Uterus (tissue), 4 donors: ENCODE measurements around the gene ANKH. TPM values are rescaled to one million over a fixed set of nuclear protein-coding genes. Genes with fewer than 3 reads are reported as not detected.

Experiments
- DNase-seq, 2 donors: peaks; one replicate each; pipeline ENCODE4 v3.0.0-alpha.2; 2019 to 2020
- H3K27ac ChIP-seq, 2 donors: fragments of 200-600 bp; sonication (generic); 1 replicate in 1 of 2; 2 replicates in 1 of 2; pipeline ENCODE4 v1.5.1; 2016 to 2018
- H3K27me3 ChIP-seq, 2 donors: fragments of 200-600 bp; sonication (generic); one replicate each; pipeline ENCODE4 v1.5.1; 2018 to 2019; ENCODE audit warnings: control low read depth in 1 of 2
- H3K36me3 ChIP-seq, 2 donors: fragments of 200-600 bp; sonication (generic); one replicate each; pipeline ENCODE4 v1.5.1; 2019; ENCODE audit warnings: control low read depth in 1 of 2
- H3K4me1 ChIP-seq, 2 donors: fragments of 200-600 bp; sonication (generic); one replicate each; pipeline ENCODE4 v1.5.1; 2018 to 2019; ENCODE audit warnings: control low read depth in 1 of 2
- H3K4me3 ChIP-seq, 2 donors: fragments of 200-600 bp; sonication (generic); 1 replicate in 1 of 2; 2 replicates in 1 of 2; pipeline ENCODE4 v1.5.1; 2018 to 2019; ENCODE audit warnings: mild to moderate bottlenecking in 1 of 2
- H3K9me3 ChIP-seq, 2 donors: fragments of 200-600 bp; sonication (generic); one replicate each; pipeline ENCODE4 v1.5.1; 2019; ENCODE audit warnings: control low read depth in 1 of 2
- POLR2A ChIP-seq, 2 donors: fragments of 450-650 bp; IDR thresholded peaks; one replicate each; pipeline ENCODE4 v1.6.1; 2016; ENCODE audit warnings: antibody characterized with exemption in 2 of 2, mild to moderate bottlenecking in 1 of 2, moderate library complexity in 1 of 2
- intact Hi-C: fragments of 100-400 bp; cut with DNase I; formaldehyde crosslinking; loops from one replicate; pipeline ENCODE4 v1.15.1; 2023; ENCODE audit warnings: low total_unique reads
- total RNA-seq, 4 donors: library from RNA; depleted of rRNA in 3 of 4; stranded (reverse); fragments of >200 nt in 3 of 4; gene quantifications; one replicate each; pipeline versions ENCODE4 v1.1.0 to v1.2.4, GENCODE V29; 2014 to 2023
- TF ChIP-seq, protein P1 (sequence below), 4 experiments: fragments of 200-600 bp in 2 of 4; fragments of 450-650 bp in 2 of 4; sonication (generic) in 2 of 4; IDR thresholded peaks; one replicate each; pipeline ENCODE4 v1.5.1; 2016 to 2019; ENCODE audit warnings: antibody characterized with exemption in 4 of 4, mild to moderate bottlenecking in 2 of 4, moderate library complexity in 1 of 4
- donor health status: DM: yes; HTN: yes; CAD: no.

Gene ANKH
- total RNA-seq, 4 donors from 2014 or later: 2.9 to 47.7 (median 26.9) TPM

GRCh38 chr5:14684757-14685156 lies 186.8 kb downstream of the ANKH start:
- TF ChIP-seq POLR2A (IDR thresholded peaks at IDR 0.05): no peak
- TF ChIP-seq, protein P1, sequence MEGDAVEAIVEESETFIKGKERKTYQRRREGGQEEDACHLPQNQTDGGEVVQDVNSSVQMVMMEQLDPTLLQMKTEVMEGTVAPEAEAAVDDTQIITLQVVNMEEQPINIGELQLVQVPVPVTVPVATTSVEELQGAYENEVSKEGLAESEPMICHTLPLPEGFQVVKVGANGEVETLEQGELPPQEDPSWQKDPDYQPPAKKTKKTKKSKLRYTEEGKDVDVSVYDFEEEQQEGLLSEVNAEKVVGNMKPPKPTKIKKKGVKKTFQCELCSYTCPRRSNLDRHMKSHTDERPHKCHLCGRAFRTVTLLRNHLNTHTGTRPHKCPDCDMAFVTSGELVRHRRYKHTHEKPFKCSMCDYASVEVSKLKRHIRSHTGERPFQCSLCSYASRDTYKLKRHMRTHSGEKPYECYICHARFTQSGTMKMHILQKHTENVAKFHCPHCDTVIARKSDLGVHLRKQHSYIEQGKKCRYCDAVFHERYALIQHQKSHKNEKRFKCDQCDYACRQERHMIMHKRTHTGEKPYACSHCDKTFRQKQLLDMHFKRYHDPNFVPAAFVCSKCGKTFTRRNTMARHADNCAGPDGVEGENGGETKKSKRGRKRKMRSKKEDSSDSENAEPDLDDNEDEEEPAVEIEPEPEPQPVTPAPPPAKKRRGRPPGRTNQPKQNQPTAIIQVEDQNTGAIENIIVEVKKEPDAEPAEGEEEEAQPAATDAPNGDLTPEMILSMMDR (IDR thresholded peaks at IDR 0.05): no peak
- H3K4me1 ChIP-seq: no peaks in the 10 kb centered on the region
- no peaks in the 10 kb centered on the region for H3K27me3 ChIP-seq
- no peak overlapping the region for H3K4me3 ChIP-seq
- intact Hi-C loops: no loop called here
- no peaks in the 10 kb centered on the region for H3K9me3 ChIP-seq
- no peak for DNase-seq
- H3K36me3 ChIP-seq: no peaks in the 10 kb centered on the region
- H3K27ac ChIP-seq: no peak overlapping the region

- Histone ChIP-seq H3K9me3 (no peaks in the 10 kb centered on the region), H3K4me1 (no peaks in the 10 kb centered on the region), H3K27ac (no peak overlapping the region), H3K36me3 (no peaks in the 10 kb centered on the region), H3K4me3 (no peak overlapping the region), H3K27me3 (no peaks in the 10 kb centered on the region)
- intact Hi-C loops: no loop called here
- no peak for DNase-seq
- TF ChIP-seq, protein P1 (IDR thresholded peaks at IDR 0.05): no peak
- TF ChIP-seq POLR2A (IDR thresholded peaks at IDR 0.05): no peak
These were observed 187.6 kb downstream of the ANKH start for GRCh38 chr5:14683906-14684455.

- no peak overlapping the region for H3K27ac ChIP-seq
These were observed 190.3 kb downstream of the ANKH start for GRCh38 chr5:14681236-14681752.

DNA sequence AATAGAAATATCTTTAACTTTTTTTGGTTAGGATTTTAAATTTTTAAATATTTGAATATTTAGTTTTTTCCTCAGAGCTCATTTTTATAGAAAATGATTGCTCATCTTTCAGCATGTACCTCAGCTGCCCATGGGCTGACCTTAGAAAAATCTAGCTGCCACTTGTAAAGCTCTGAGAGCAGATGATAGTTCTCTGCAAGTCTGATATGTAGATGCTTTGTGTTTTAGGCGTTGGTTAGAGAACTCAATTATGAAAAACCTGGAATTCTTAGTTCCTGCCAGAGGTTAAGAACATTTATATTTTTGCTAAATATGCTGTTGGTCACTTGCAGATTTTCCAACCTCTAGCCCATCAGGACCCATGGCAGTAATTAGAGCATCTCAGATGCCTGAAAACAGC lies 192.0 kb downstream of the ANKH start:
- DNase-seq: no peak
- Histone ChIP-seq H3K27ac (no peak overlapping the region), H3K27me3 (no peaks in the 10 kb centered on the region), H3K4me1 (no peaks in the 10 kb centered on the region), H3K9me3 (no peaks in the 10 kb centered on the region), H3K36me3 (no peaks in the 10 kb centered on the region), H3K4me3 (no peak overlapping the region)
- TF ChIP-seq POLR2A (IDR thresholded peaks at IDR 0.05): no peak
- TF ChIP-seq, protein P1 (IDR thresholded peaks at IDR 0.05): no peak
- intact Hi-C loops: no loop called here

More at GRCh38 chr5:14681236-14681752, 190.3 kb downstream of the ANKH start:
- H3K36me3 ChIP-seq: no peaks in the 10 kb centered on the region
- H3K4me3 ChIP-seq: no peak overlapping the region
- intact Hi-C loops: no loop called here
- no peak for DNase-seq
- H3K9me3 ChIP-seq: no peaks in the 10 kb centered on the region
- no peaks in the 10 kb centered on the region for H3K27me3 ChIP-seq
- H3K4me1 ChIP-seq: no peaks in the 10 kb centered on the region
- TF ChIP-seq, protein P1 (IDR thresholded peaks at IDR 0.05): no peak
- no peak for TF ChIP-seq POLR2A (IDR thresholded peaks at IDR 0.05)

DNA sequence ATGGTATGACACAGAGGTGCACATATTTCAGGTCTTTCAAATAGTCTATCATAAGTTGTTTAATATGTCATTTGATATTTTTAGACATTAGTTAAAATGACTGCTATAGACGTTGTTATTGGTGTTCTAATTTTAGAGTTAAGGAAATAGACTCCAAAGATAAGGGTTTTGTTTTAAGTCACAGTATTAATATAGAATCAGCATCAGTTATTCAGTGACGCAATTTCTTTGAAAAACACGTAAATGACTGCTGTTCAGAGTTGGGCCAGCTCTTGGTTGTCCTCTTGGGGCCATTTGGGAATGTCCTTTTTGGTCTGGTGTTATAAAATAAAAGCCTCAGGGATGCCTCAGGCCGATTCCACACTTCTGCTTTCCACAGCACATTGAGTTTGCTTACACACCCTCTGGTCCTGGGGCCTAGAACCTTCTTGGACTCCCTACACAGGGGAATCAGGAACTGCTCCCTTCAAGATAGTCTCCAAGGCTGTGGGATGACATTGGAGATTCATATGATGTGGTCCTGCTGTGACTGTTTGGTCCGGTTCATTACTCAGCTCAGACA lies 192.7 kb downstream of the ANKH start:
- Histone ChIP-seq H3K4me1 (no peaks in the 10 kb centered on the region), H3K36me3 (no peaks in the 10 kb centered on the region)

More for the DNA sequence above, 192.7 kb downstream of the ANKH start:
- intact Hi-C loops: no loop called here
- Histone ChIP-seq H3K4me3 (no peak overlapping the region), H3K27me3 (no peaks in the 10 kb centered on the region), H3K27ac (no peak overlapping the region), H3K9me3 (no peaks in the 10 kb centered on the region)
- DNase-seq: no peak
- TF ChIP-seq, protein P1 (IDR thresholded peaks at IDR 0.05): no peak
- no peak for TF ChIP-seq POLR2A (IDR thresholded peaks at IDR 0.05)
